GM12878 (cell line): ENCODE data around the gene HK3. TPM values are rescaled to one million over a fixed set of nuclear protein-coding genes. Genes with fewer than 3 reads are reported as not detected.

Experiments
- ATAC-seq: fragments of 200-7000 bp; cut with Tn5 transposase; 3 replicates; pipeline ENCODE4 v1.9.1; 2020; ENCODE audit warnings: mild to moderate bottlenecking, moderate library complexity
- BruUV-seq: library from RNA; stranded (reverse); fragments of 400-500 nt; replicated peaks from 2 replicates; lab custom pipeline; 2021; lab: Mats Ljungman, UMichigan
- CTCF ChIA-PET: fragments of 300-600 bp; sonication (Branson Sonifier 250); formaldehyde crosslinking; extraction: SDS; loops from one replicate; lab custom pipeline; 2021; ENCODE audit warnings: inconsistent platforms; lab: Yijun Ruan, JAX
- POLR2A ChIA-PET: fragments of 350-600 bp; formaldehyde crosslinking; extraction: SDS; loops from one replicate; lab custom pipeline; 2021; ENCODE audit warnings: inconsistent platforms; lab: Charles Lee
- RAD21 ChIA-PET: fragments of 300-600 bp; sonication (Branson Sonifier 250); formaldehyde crosslinking; loops from one replicate; lab custom pipeline; 2023; ENCODE audit warnings: antibody characterized with exemption; ENCODE audit not compliant: unreplicated experiment; lab: Charles Lee
- SMC1A ChIA-PET: fragments of 300-600 bp; sonication (Branson Sonifier 250); formaldehyde crosslinking; loops from one replicate; lab custom pipeline; 2023; ENCODE audit not compliant: unreplicated experiment, uncharacterized antibody; lab: Charles Lee
- DNase-seq: peaks from one replicate; pipeline ENCODE4 v3.0.0-alpha.2; 2011; ENCODE audit warnings: low read depth, low spot score
- FAIRE-seq: peaks from 3 replicates; lab custom pipeline; 2011; peaks lifted over from hg19 to GRCh38; lab: Jason Lieb, UNC
- H2AFZ ChIP-seq: 2 replicates; pipeline ENCODE4 v1.6.0; 2011; ENCODE audit warnings: low read depth, low read length, control low read depth; ENCODE audit not compliant: control insufficient read depth
- H3K27ac ChIP-seq: 2 replicates; pipeline ENCODE4 v1.5.1; 2011; ENCODE audit warnings: control low read depth; ENCODE audit not compliant: control insufficient read depth, insufficient read depth
- H3K27me3 ChIP-seq, 2 experiments: replicated peaks in 1 of 2; 2 replicates each; pipeline versions ENCODE4 v1.6.0 to v1.6.1; 2011; ENCODE audit warnings: low read length in 1 of 2; ENCODE audit not compliant: control insufficient read depth in 2 of 2, insufficient read depth in 2 of 2
- H3K36me3 ChIP-seq, 2 experiments: 2 replicates each; pipeline ENCODE4 v1.5.1; 2011; ENCODE audit warnings: low read length in 1 of 2; ENCODE audit not compliant: control insufficient read depth in 2 of 2, insufficient read depth in 2 of 2
- H3K4me1 ChIP-seq: 2 replicates; pipeline ENCODE4 v1.6.1; 2011; ENCODE audit warnings: mild to moderate bottlenecking, low read length, moderate library complexity, mixed read lengths; ENCODE audit not compliant: control insufficient read depth, insufficient read depth
- H3K4me2 ChIP-seq: 2 replicates; pipeline ENCODE4 v1.6.0; 2011; ENCODE audit warnings: control low read depth; ENCODE audit not compliant: control insufficient read depth, insufficient read depth
- H3K4me3 ChIP-seq: fragments of 200-600 bp; sonication (generic); 2 replicates; pipeline ENCODE4 v1.5.1; 2016
- H3K79me2 ChIP-seq: 2 replicates; pipeline ENCODE4 v1.6.0; 2011; ENCODE audit warnings: low read length; ENCODE audit not compliant: control insufficient read depth, insufficient read depth
- H3K9ac ChIP-seq: 2 replicates; pipeline ENCODE4 v1.8.0; 2011; ENCODE audit warnings: low read length, control low read depth, mixed read lengths; ENCODE audit not compliant: control insufficient read depth, insufficient read depth
- H3K9me3 ChIP-seq: replicated peaks from 3 replicates; pipeline ENCODE4 v1.5.1; 2011; ENCODE audit warnings: mild to moderate bottlenecking, low read length; ENCODE audit not compliant: control insufficient read depth, insufficient read depth
- H4K20me1 ChIP-seq: 2 replicates; pipeline ENCODE4 v1.6.0; 2011; ENCODE audit not compliant: control insufficient read depth, insufficient read depth
- ATF7 ChIP-seq: fragments of 450-650 bp; IDR thresholded peaks from 2 replicates; pipeline ENCODE4 v1.6.1; 2016; ENCODE audit warnings: low read depth, mild to moderate bottlenecking
- BCL11A ChIP-seq: IDR thresholded peaks from 2 replicates; pipeline ENCODE4 v1.6.1; 2011; ENCODE audit warnings: low read depth, low read length
- BRCA1 ChIP-seq: IDR thresholded peaks from 2 replicates; pipeline ENCODE4 v1.6.1; 2011; ENCODE audit warnings: low read depth, low read length, improper control_type of control experiment
- CBFB ChIP-seq: IDR thresholded peaks from 2 replicates; pipeline ENCODE4 v1.6.1; 2016; ENCODE audit warnings: antibody characterized with exemption, low read depth
- EED ChIP-seq: sonication (generic); IDR thresholded peaks from 2 replicates; pipeline ENCODE4 v1.6.1; 2016; ENCODE audit warnings: antibody characterized with exemption, low read depth
- GABPA ChIP-seq: IDR thresholded peaks from 2 replicates; pipeline ENCODE4 v1.6.1; 2014; ENCODE audit warnings: antibody characterized with exemption, low read depth, mild to moderate bottlenecking, inconsistent platforms
- NFXL1 ChIP-seq: fragments of 450-650 bp; IDR thresholded peaks from 2 replicates; pipeline ENCODE4 v1.6.1; 2017; ENCODE audit warnings: antibody characterized with exemption, mild to moderate bottlenecking, borderline replicate concordance
- NR2C1 ChIP-seq: fragments of 450-650 bp; IDR thresholded peaks from 2 replicates; pipeline ENCODE4 v1.6.1; 2017; ENCODE audit warnings: antibody characterized with exemption, mild to moderate bottlenecking, moderate library complexity
- NRF1 ChIP-seq: conservative IDR thresholded peaks from 2 replicates; pipeline ENCODE4 v1.6.1; 2011; ENCODE audit warnings: mild to moderate bottlenecking, low read depth, low read length, improper control_type of control experiment
- POU2F2 ChIP-seq: IDR thresholded peaks from 3 replicates; pipeline ENCODE4 v1.6.1; 2011; ENCODE audit warnings: low read depth, mild to moderate bottlenecking, low read length, borderline replicate concordance
- RBBP5 ChIP-seq: fragments of 200-600 bp; sonication (generic); conservative IDR thresholded peaks from 2 replicates; pipeline ENCODE4 v1.6.1; 2016
- SMAD5 ChIP-seq: IDR thresholded peaks from 2 replicates; pipeline ENCODE4 v1.6.1; 2016; ENCODE audit warnings: antibody characterized with exemption, low read depth
- ZNF207 ChIP-seq: fragments of 450-650 bp; IDR thresholded peaks from 2 replicates; pipeline ENCODE4 v1.6.1; 2014; ENCODE audit warnings: antibody characterized with exemption, mild to moderate bottlenecking, borderline replicate concordance
- ZNF274 ChIP-seq: IDR thresholded peaks from one replicate; pipeline ENCODE4 v1.8.0; 2011; ENCODE audit not compliant: insufficient read length, insufficient read depth
- WGBS: methylation state at CpG from one replicate; pipeline ENCODE4 v1.1.6; 2016; ENCODE audit warnings: low lambda C conversion rate; ENCODE audit not compliant: insufficient replicate concordance, insufficient coverage; ENCODE audit errors: missing lambda C conversion rate; 5-methylcytosine and 5-hydroxymethylcytosine counted together
- in situ Hi-C: fragments of 300-500 bp; cut with MboI; formaldehyde crosslinking; loops from 9 replicates; pipeline ENCODE4 v1.14.3; 2018; ENCODE audit warnings: mixed read lengths
- intact Hi-C: fragments of 100-400 bp; cut with micrococcal nuclease; formaldehyde crosslinking; loops from one replicate; pipeline ENCODE4 v1.14.2; 2022; ENCODE audit not compliant: unreplicated experiment
- polyA plus RNA-seq, 11 experiments: library from polyadenylated mRNA; depleted of rRNA in 4 of 11; unstranded in 6 of 11; stranded (reverse) in 5 of 11; fragments of >200 nt; fragmentation: Nextera tagmentation in 4 of 11; fragmentation: Illumina TruSeq in 1 of 11; extraction: Ambion mirVana in 4 of 11; extraction: Trizol in 1 of 11; gene quantifications; 1 replicate in 1 of 11; 2 replicates in 10 of 11; pipeline versions ENCODE4 v1.2.1 to v1.2.3, GENCODE V29; 2011 to 2016; ENCODE audit warnings: inconsistent platforms in 2 of 11, missing spikeins in 2 of 11, low read depth in 1 of 11
- total RNA-seq, 4 experiments: library from RNA; depleted of rRNA in 3 of 4; stranded (reverse); fragments of >200 nt in 3 of 4; fragmentation: Illumina TruSeq in 1 of 4; extraction: Trizol in 1 of 4; gene quantifications; 2 replicates each; pipeline versions ENCODE4 v1.2.1 to v1.2.3, GENCODE V29; 2013 to 2021
- TF ChIP-seq, protein P1 (sequence below): fragments of 150-350 bp; IDR thresholded peaks from 2 replicates; pipeline ENCODE4 v1.6.1; 2014; ENCODE audit warnings: mild to moderate bottlenecking, low read depth, low read length
- TF ChIP-seq, protein P2 (sequence below): IDR thresholded peaks from 2 replicates; pipeline ENCODE4 v1.6.1; 2012; ENCODE audit warnings: low read length, inconsistent platforms

Gene HK3
- total and polyA plus RNA-seq, 10 of the 15 experiments (the other 5 are each of a cell fraction or from before 2014, with no cell fraction given), result 0.13 to 1.3 (median 0.26) TPM; not detected in 4

DNA sequence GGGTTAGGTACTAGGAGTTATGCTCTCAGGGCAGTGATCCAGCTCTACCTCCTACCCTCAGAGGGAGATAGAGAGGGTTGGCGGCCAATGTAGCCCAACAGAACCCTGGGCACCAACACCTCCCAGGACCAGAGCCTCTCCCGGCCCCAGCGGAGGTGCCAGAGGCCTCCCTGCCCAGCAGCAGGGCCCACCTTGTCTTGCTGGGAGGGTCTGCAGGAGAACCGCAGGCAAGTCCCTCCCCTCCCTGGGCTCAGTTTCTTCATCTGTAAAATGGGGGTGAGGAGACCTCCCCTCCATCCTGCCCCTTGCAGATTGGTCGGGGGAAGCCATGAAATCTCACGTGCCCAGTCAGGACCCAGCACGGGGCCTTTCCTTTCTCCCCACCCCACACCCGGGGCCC is 34.4 kb downstream of the HK3 start:
- TF ChIP-seq, protein P1, sequence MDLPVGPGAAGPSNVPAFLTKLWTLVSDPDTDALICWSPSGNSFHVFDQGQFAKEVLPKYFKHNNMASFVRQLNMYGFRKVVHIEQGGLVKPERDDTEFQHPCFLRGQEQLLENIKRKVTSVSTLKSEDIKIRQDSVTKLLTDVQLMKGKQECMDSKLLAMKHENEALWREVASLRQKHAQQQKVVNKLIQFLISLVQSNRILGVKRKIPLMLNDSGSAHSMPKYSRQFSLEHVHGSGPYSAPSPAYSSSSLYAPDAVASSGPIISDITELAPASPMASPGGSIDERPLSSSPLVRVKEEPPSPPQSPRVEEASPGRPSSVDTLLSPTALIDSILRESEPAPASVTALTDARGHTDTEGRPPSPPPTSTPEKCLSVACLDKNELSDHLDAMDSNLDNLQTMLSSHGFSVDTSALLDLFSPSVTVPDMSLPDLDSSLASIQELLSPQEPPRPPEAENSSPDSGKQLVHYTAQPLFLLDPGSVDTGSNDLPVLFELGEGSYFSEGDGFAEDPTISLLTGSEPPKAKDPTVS, result no peak
- no peak for TF ChIP-seq BCL11A
- TF ChIP-seq BRCA1, result no peak
- no peak for TF ChIP-seq ZNF207
- no peak for TF ChIP-seq NRF1
- no peak for TF ChIP-seq SMAD5
- no peak for TF ChIP-seq GABPA
- no peak for TF ChIP-seq POU2F2
- no peak for TF ChIP-seq CBFB
- TF ChIP-seq ZNF274, result no peak
- TF ChIP-seq RBBP5, result no peak
- TF ChIP-seq, protein P2, sequence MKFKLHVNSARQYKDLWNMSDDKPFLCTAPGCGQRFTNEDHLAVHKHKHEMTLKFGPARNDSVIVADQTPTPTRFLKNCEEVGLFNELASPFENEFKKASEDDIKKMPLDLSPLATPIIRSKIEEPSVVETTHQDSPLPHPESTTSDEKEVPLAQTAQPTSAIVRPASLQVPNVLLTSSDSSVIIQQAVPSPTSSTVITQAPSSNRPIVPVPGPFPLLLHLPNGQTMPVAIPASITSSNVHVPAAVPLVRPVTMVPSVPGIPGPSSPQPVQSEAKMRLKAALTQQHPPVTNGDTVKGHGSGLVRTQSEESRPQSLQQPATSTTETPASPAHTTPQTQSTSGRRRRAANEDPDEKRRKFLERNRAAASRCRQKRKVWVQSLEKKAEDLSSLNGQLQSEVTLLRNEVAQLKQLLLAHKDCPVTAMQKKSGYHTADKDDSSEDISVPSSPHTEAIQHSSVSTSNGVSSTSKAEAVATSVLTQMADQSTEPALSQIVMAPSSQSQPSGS, result no peak
- TF ChIP-seq ATF7, result no peak
- TF ChIP-seq EED, result no peak
- TF ChIP-seq NFXL1, result no peak
- TF ChIP-seq NR2C1, result no peak
- TF ChIP-seq, all 136 proteins: peak for 0
- no TSS peak for BruUV-seq
- no peak overlapping the region for H3K4me2 ChIP-seq
- no peaks in the 10 kb centered on the region; the same call in 1 of the 2 replicates for H4K20me1 ChIP-seq
- H3K9me3 ChIP-seq, result no peaks in the 10 kb centered on the region; the same call in 2 of the 3 replicates
- no peak overlapping the region for H2AFZ ChIP-seq
- no peak overlapping the region for H3K27ac ChIP-seq
- 29% methylated on average over 7 of the region's 8 CpGs for WGBS
- RAD21 ChIA-PET, result no interaction called here
- no peaks in the 10 kb centered on the region for H3K36me3 ChIP-seq
- in situ Hi-C loops (no loop called here), intact Hi-C loops (no loop called here)
- FAIRE-seq (no peak), ATAC-seq (no peak), DNase-seq (no peak)
- no peak overlapping the region for H3K4me3 ChIP-seq
- SMC1A ChIA-PET, result no interaction called here
- POLR2A ChIA-PET, result no interaction called here
- CTCF ChIA-PET, result no interaction called here
- peaks cover 3 to 4% of the 10 kb centered on the region in 2 experiments; a peak in 3 of 4 replicates for H3K27me3 ChIP-seq
- no peak overlapping the region for H3K9ac ChIP-seq
- H3K4me1 ChIP-seq, result no peaks in the 10 kb centered on the region
- H3K79me2 ChIP-seq, result no peaks in the 10 kb centered on the region
